ENCODE measurements around the gene DLG2. TPM values are rescaled to one million over a fixed set of nuclear protein-coding genes. Genes with fewer than 3 reads are reported as not detected.
"Not testable (repeated sequence)": the region's sequence is repeated elsewhere in the genome, so short reads cannot be mapped to it uniquely, and the experiment has no call there.

DLG2 gene
- total and polyA plus RNA-seq, 2 donors = 4.8 to 6.6 TPM

DNA sequence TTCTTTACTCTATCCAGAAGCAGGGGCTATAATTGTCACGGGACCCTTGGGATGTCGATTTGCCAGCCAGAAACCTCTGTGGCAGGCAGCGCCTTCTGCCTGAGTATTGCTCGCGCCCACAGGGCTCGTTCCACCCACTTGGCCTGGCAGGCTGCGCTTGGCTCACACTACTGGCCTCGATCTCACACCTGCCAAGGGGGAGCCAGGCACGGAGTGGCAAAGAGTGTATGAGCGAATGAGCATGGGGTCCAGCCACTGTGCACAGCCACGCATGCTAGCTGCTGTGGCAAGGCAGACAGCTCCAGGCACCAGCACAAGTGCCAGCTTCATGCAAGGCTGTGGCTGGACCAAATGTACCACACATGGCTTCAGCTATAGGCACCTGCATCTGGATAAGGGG is 599.8 kb downstream of the DLG2 start:
- Histone ChIP-seq H3K27me3 (ENCODE audit: control insufficient read depth in 2 of 2, insufficient read depth in 1 of 2, low read length in 1 of 2) (no peaks in the 10 kb centered on the region), H3K36me3 (ENCODE audit: control insufficient read depth in 2 of 2, insufficient read depth in 2 of 2, low read length in 1 of 2) (no peaks in the 10 kb centered on the region), H3K4me3 (ENCODE audit: low read length in 2 of 2) (no peak overlapping the region), H3K4me1 (ENCODE audit: control insufficient read depth in 2 of 2, insufficient read depth in 2 of 2, low read length in 2 of 2) (no peaks in the 10 kb centered on the region), H3K27ac (ENCODE audit: low read depth in 1 of 2, low read length in 1 of 2) (no peak overlapping the region), H3K9me3 (ENCODE audit: control insufficient read depth in 2 of 2, insufficient read depth in 1 of 2, low read length in 1 of 2) (peaks cover 0 to 12% of the 10 kb centered on the region in 2 donors)
- no peak for DNase-seq (ENCODE audit: low read depth in 6 of 9, low spot score in 9 of 9)
- WGBS = 96% methylated on average over 11 of the region's 11 CpGs

DNA sequence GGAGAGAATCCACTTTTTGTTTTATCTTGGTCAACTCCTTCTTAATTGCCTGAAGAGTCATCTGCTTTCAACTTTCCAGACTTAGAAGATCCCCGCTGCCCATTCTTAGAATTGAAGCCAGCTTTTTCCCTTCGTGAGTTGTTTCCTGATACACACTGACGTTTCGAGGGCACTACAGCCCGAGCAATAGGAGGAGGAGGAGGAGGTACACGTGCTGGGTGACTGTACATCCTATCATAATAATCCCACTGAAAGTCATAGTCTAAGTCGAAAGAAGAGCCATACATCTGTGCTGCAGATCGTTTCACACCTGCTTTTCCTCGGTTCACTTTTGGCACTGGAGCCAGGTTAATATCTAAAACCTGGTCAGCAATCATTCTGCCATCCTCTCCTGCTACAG is 606.1 kb downstream of the DLG2 start:
- H3K4me3 ChIP-seq (ENCODE audit: low read length in 2 of 2) = no peak overlapping the region
- 87% methylated on average over 9 of the region's 9 CpGs for WGBS
- H3K36me3 ChIP-seq (ENCODE audit: control insufficient read depth in 2 of 2, insufficient read depth in 2 of 2, low read length in 1 of 2) = no peaks in the 10 kb centered on the region
- no peak for DNase-seq (ENCODE audit: low read depth in 6 of 9, low spot score in 9 of 9)
- no peak overlapping the region for H3K27ac ChIP-seq (ENCODE audit: low read depth in 1 of 2, low read length in 1 of 2)
- H3K9me3 ChIP-seq (ENCODE audit: control insufficient read depth in 2 of 2, insufficient read depth in 1 of 2, low read length in 1 of 2) = no peaks in the 10 kb centered on the region
- no peaks in the 10 kb centered on the region for H3K4me1 ChIP-seq (ENCODE audit: control insufficient read depth in 2 of 2, insufficient read depth in 2 of 2, low read length in 2 of 2)
- no peaks in the 10 kb centered on the region for H3K27me3 ChIP-seq (ENCODE audit: control insufficient read depth in 2 of 2, insufficient read depth in 1 of 2, low read length in 1 of 2)

DNA sequence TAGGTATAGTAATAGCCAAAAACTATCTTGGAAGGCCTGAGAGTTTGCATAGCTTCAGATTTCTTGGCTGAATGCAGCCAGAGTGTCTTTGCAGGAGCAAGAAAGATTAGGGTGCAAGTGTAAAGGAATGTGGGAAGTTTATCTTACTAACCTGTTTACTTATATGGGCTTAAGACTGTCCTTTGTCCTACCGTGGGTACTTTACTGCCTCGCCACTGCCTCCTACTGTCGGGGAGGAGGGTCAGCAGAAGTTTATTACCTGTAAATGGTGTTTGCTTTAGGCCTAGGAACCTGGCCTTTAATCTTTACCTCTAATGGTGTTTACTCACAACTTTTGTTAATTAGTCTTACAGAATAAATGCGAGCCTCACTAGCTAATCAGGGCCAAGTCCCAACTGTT is 633.8 kb downstream of the DLG2 start:
- DNase-seq (ENCODE audit: low read depth in 6 of 9, low spot score in 9 of 9) = no peak
- no peak overlapping the region for H3K27ac ChIP-seq (ENCODE audit: low read depth in 1 of 2, low read length in 1 of 2)
- WGBS = 62% methylated on average over 4 of the region's 4 CpGs
- no peaks in the 10 kb centered on the region for H3K36me3 ChIP-seq (ENCODE audit: control insufficient read depth in 2 of 2, insufficient read depth in 2 of 2, low read length in 1 of 2)
- no peaks in the 10 kb centered on the region for H3K9me3 ChIP-seq (ENCODE audit: control insufficient read depth in 2 of 2, insufficient read depth in 1 of 2, low read length in 1 of 2)
- no peak overlapping the region for H3K4me3 ChIP-seq (ENCODE audit: low read length in 2 of 2)
- no peaks in the 10 kb centered on the region for H3K27me3 ChIP-seq (ENCODE audit: control insufficient read depth in 2 of 2, insufficient read depth in 1 of 2, low read length in 1 of 2)
- H3K4me1 ChIP-seq (ENCODE audit: control insufficient read depth in 2 of 2, insufficient read depth in 2 of 2, low read length in 2 of 2) = no peaks in the 10 kb centered on the region

DNA sequence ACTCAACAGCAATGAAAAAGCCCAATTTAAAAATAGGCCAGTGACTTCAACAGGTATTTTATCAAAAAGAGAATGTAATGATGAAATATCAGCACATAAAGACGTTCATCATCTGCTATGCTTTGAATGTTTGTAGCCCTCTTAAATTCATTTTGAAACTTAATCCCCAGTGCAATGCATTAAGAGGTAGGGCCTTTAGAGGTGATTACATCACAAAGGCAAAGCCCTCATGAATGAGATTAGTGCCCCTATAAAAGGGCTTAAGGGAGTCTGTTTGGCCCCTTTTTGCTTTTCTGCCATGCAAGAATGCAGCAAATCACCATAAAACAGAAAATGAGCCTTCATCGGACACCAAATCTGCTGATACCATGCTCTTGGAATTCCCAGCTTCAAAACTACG is 637.0 kb downstream of the DLG2 start:
- no peak for DNase-seq (ENCODE audit: low read depth in 6 of 9, low spot score in 9 of 9)
- Histone ChIP-seq H3K27me3 (ENCODE audit: control insufficient read depth in 2 of 2, insufficient read depth in 1 of 2, low read length in 1 of 2) (no peaks in the 10 kb centered on the region), H3K27ac (ENCODE audit: low read depth in 1 of 2, low read length in 1 of 2) (no peak overlapping the region), H3K4me3 (ENCODE audit: low read length in 2 of 2) (no peak overlapping the region), H3K4me1 (ENCODE audit: control insufficient read depth in 2 of 2, insufficient read depth in 2 of 2, low read length in 2 of 2) (no peaks in the 10 kb centered on the region), H3K36me3 (ENCODE audit: control insufficient read depth in 2 of 2, insufficient read depth in 2 of 2, low read length in 1 of 2) (no peaks in the 10 kb centered on the region), H3K9me3 (ENCODE audit: control insufficient read depth in 2 of 2, insufficient read depth in 1 of 2, low read length in 1 of 2) (no peaks in the 10 kb centered on the region)
- WGBS = 80% methylated on average over 3 of the region's 3 CpGs

DNA sequence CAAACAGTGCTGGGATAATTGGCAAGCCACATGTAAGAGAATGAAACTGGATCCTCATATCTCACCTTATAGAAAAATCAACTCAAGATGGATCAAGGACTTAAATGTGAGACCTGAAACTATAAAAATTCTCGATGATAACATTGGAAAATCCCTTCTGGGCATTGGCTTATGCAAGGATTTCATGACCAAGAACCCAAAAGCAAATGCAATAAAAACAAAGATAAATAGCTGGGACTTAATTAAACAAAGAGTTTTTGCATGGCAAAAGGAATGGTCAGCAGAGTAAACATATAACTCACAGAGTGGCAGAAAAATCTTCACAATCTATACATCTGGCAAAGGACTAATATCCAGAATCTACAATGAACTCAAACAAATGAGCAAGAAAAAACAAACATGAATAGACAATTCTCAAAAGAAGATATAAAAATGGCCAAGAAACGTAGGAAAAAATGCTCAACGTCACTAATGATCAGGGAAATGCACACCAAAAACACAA is 639.4 kb downstream of the DLG2 start:
- not testable (repeated sequence) for H3K36me3 ChIP-seq (ENCODE audit: control insufficient read depth in 2 of 2, insufficient read depth in 2 of 2, low read length in 1 of 2); H3K27me3 ChIP-seq (ENCODE audit: control insufficient read depth in 2 of 2, insufficient read depth in 1 of 2, low read length in 1 of 2); DNase-seq (ENCODE audit: low read depth in 6 of 9, low spot score in 9 of 9); H3K9me3 ChIP-seq (ENCODE audit: control insufficient read depth in 2 of 2, insufficient read depth in 1 of 2, low read length in 1 of 2); H3K27ac ChIP-seq (ENCODE audit: low read depth in 1 of 2, low read length in 1 of 2); H3K4me1 ChIP-seq (ENCODE audit: control insufficient read depth in 2 of 2, insufficient read depth in 2 of 2, low read length in 2 of 2); H3K4me3 ChIP-seq (ENCODE audit: low read length in 2 of 2)
- 81% methylated on average over 3 of the region's 3 CpGs for WGBS

DNA sequence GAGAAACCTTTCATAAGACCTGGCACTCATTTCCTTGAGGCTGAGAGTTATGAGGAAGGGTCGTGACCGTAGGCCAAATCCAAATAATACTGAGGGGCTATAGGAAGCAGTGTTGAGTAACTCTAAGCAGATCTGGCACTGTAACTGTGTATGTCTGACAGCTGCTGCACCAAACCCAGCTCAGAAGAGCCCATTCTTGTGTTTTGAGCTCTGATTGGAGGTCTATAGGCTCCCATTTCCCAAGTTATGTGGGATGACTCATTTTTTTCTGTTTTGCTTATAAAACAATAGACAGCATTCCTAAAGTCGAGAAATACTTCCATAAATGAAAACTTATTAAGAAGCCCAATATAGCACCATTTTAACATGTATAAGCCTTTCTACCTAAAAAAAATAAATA is 645.8 kb downstream of the DLG2 start:
- Histone ChIP-seq H3K9me3 (ENCODE audit: control insufficient read depth in 2 of 2, insufficient read depth in 1 of 2, low read length in 1 of 2) (no peaks in the 10 kb centered on the region), H3K27me3 (ENCODE audit: control insufficient read depth in 2 of 2, insufficient read depth in 1 of 2, low read length in 1 of 2) (no peaks in the 10 kb centered on the region), H3K27ac (ENCODE audit: low read depth in 1 of 2, low read length in 1 of 2) (no peak overlapping the region), H3K36me3 (ENCODE audit: control insufficient read depth in 2 of 2, insufficient read depth in 2 of 2, low read length in 1 of 2) (no peaks in the 10 kb centered on the region), H3K4me1 (ENCODE audit: control insufficient read depth in 2 of 2, insufficient read depth in 2 of 2, low read length in 2 of 2) (no peaks in the 10 kb centered on the region), H3K4me3 (ENCODE audit: low read length in 2 of 2) (no peak overlapping the region)
- WGBS = 88% methylated on average over 3 of the region's 3 CpGs
- no peak for DNase-seq (ENCODE audit: low read depth in 6 of 9, low spot score in 9 of 9)

DNA sequence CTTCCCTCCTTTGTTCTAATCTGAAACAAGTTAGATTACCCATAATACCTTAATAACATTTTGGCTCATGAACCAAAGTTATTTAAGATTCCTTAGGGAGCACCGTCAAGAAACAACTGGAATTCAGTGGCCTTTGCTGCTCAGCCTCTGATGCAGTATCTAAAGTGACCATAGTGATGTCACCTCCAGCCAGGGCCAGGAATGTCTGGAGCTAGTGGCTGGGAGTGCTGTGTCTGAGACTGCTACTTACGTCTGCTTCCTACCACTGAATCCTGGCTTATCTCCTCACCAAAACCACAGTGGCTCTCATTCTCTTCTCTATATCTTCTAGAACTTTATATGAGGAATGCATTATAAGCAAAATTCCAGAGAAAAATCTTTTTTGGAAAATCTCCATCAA is 658.0 kb downstream of the DLG2 start:
- Histone ChIP-seq H3K9me3 (ENCODE audit: control insufficient read depth in 2 of 2, insufficient read depth in 1 of 2, low read length in 1 of 2) (no peaks in the 10 kb centered on the region), H3K27me3 (ENCODE audit: control insufficient read depth in 2 of 2, insufficient read depth in 1 of 2, low read length in 1 of 2) (no peaks in the 10 kb centered on the region), H3K4me1 (ENCODE audit: control insufficient read depth in 2 of 2, insufficient read depth in 2 of 2, low read length in 2 of 2) (no peaks in the 10 kb centered on the region), H3K4me3 (ENCODE audit: low read length in 2 of 2) (no peak overlapping the region), H3K27ac (ENCODE audit: low read depth in 1 of 2, low read length in 1 of 2) (no peak overlapping the region), H3K36me3 (ENCODE audit: control insufficient read depth in 2 of 2, insufficient read depth in 2 of 2, low read length in 1 of 2) (no peaks in the 10 kb centered on the region)
- DNase-seq (ENCODE audit: low read depth in 6 of 9, low spot score in 9 of 9) = no peak
- 90% methylated on average over 2 of the region's 2 CpGs for WGBS

DNA sequence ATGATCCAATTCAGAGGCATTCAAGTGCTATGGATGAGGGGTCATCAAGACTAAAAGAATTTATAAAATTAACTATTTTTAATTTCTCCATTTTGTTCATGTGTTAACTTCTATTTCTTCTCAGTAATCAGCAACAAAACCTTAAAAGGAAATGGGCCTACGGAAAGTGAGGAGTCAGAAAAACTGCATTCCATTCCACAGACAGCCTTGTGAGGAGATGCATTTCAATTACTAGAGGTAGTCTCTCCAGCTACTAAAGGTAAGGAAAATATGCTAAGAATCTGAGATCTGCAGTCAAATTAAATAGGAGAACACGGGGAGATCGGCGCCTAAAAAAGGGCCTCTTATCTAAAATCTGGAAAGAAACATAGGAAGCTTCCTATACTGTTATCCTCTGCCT is 661.7 kb downstream of the DLG2 start:
- H3K36me3 ChIP-seq (ENCODE audit: control insufficient read depth in 2 of 2, insufficient read depth in 2 of 2, low read length in 1 of 2) = no peaks in the 10 kb centered on the region
- no peak overlapping the region for H3K4me3 ChIP-seq (ENCODE audit: low read length in 2 of 2)
- WGBS = 87% methylated on average over 4 of the region's 4 CpGs
- H3K27ac ChIP-seq (ENCODE audit: low read depth in 1 of 2, low read length in 1 of 2) = no peak overlapping the region
- no peaks in the 10 kb centered on the region for H3K4me1 ChIP-seq (ENCODE audit: control insufficient read depth in 2 of 2, insufficient read depth in 2 of 2, low read length in 2 of 2)
- DNase-seq (ENCODE audit: low read depth in 6 of 9, low spot score in 9 of 9) = no peak
- H3K9me3 ChIP-seq (ENCODE audit: control insufficient read depth in 2 of 2, insufficient read depth in 1 of 2, low read length in 1 of 2) = no peaks in the 10 kb centered on the region
- H3K27me3 ChIP-seq (ENCODE audit: control insufficient read depth in 2 of 2, insufficient read depth in 1 of 2, low read length in 1 of 2) = no peaks in the 10 kb centered on the region

DNA sequence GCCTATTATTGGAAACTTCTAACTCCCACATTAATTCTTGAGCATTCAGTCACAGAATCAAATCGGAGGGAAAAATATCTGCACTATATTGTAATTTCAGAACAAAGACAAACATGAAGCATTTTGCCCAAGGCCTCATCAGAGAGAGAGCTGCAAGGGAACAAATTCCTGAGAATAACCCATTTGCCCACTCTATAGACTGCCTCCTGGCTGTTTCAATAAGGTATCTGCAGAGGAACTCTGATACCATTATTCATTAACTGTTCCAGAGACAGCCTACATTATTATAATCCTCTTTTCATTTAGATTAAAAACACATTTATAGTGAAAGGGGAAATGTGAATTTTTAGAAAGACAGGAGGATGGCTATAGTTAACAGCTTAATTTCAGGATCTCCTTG is 663.9 kb downstream of the DLG2 start:
- Histone ChIP-seq H3K4me1 (ENCODE audit: control insufficient read depth in 2 of 2, insufficient read depth in 2 of 2, low read length in 2 of 2) (no peaks in the 10 kb centered on the region), H3K36me3 (ENCODE audit: control insufficient read depth in 2 of 2, insufficient read depth in 2 of 2, low read length in 1 of 2) (no peaks in the 10 kb centered on the region), H3K9me3 (ENCODE audit: control insufficient read depth in 2 of 2, insufficient read depth in 1 of 2, low read length in 1 of 2) (no peaks in the 10 kb centered on the region), H3K4me3 (ENCODE audit: low read length in 2 of 2) (no peak overlapping the region), H3K27me3 (ENCODE audit: control insufficient read depth in 2 of 2, insufficient read depth in 1 of 2, low read length in 1 of 2) (no peaks in the 10 kb centered on the region), H3K27ac (ENCODE audit: low read depth in 1 of 2, low read length in 1 of 2) (no peak overlapping the region)
- WGBS = 93% methylated on average over 1 of the region's 1 CpG
- no peak for DNase-seq (ENCODE audit: low read depth in 6 of 9, low spot score in 9 of 9)

DNA sequence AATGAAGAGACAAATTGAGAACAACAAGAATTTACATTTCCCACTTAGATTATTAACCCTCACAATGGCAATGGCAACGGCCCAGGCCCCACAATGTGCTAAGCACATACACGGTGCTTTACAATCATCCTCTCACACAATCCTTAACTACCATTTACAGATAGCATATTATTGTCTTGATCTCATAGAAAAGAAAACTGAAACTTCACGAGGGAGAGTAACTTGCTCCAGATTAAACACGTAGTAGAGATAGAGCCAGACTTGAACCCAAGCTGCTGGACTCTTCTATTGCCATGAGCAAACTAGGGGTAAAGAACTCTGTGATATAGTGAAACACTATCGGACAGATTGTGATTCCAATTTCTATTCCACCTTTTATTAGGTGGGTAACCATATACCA is 665.1 kb downstream of the DLG2 start:
- DNase-seq (ENCODE audit: low read depth in 6 of 9, low spot score in 9 of 9) = no peak
- Histone ChIP-seq H3K4me1 (ENCODE audit: control insufficient read depth in 2 of 2, insufficient read depth in 2 of 2, low read length in 2 of 2) (no peaks in the 10 kb centered on the region), H3K36me3 (ENCODE audit: control insufficient read depth in 2 of 2, insufficient read depth in 2 of 2, low read length in 1 of 2) (no peaks in the 10 kb centered on the region), H3K9me3 (ENCODE audit: control insufficient read depth in 2 of 2, insufficient read depth in 1 of 2, low read length in 1 of 2) (no peaks in the 10 kb centered on the region), H3K4me3 (ENCODE audit: low read length in 2 of 2) (no peak overlapping the region), H3K27me3 (ENCODE audit: control insufficient read depth in 2 of 2, insufficient read depth in 1 of 2, low read length in 1 of 2) (no peaks in the 10 kb centered on the region), H3K27ac (ENCODE audit: low read depth in 1 of 2, low read length in 1 of 2) (no peak overlapping the region)
- 95% methylated on average over 5 of the region's 5 CpGs for WGBS

All from thymus (tissue), 11 donors.